Endothelial cell of umbilical vein (primary cell): ENCODE measurements around the gene HMGXB3.

Experiments used
- EZH2 ChIP-seq: IDR thresholded peaks from 2 replicates; pipeline ENCODE4 v1.6.1; 2012; ENCODE audit warnings: borderline replicate concordance, low read depth, mild to moderate bottlenecking, moderate library complexity, low read length, inconsistent platforms; ENCODE audit not compliant: severe bottlenecking
- GATA2 ChIP-seq: IDR thresholded peaks from 2 replicates; pipeline ENCODE4 v1.7.0; 2011; ENCODE audit warnings: low read depth, mild to moderate bottlenecking, moderate library complexity, mixed read lengths, low read length; ENCODE audit not compliant: insufficient read length, insufficient read depth
- MYC ChIP-seq: IDR thresholded peaks from one replicate; pipeline ENCODE4 v1.6.1; 2011; ENCODE audit warnings: mild to moderate bottlenecking, low read depth, low read length
- POLR2A ChIP-seq: IDR thresholded peaks from 2 replicates; pipeline ENCODE4 v1.6.1; 2012; ENCODE audit warnings: low read depth, mild to moderate bottlenecking, control low read depth, low read length
- TF ChIP-seq, protein P1 (sequence below), 2 donors: IDR thresholded peaks; 1 replicate in 1 of 2; 2 replicates in 1 of 2; pipeline ENCODE4 v1.5.1; 2011; ENCODE audit warnings: low read length in 2 of 2, mild to moderate bottlenecking in 2 of 2, moderate library complexity in 2 of 2, control low read depth in 1 of 2, inconsistent platforms in 1 of 2, low read depth in 1 of 2; ENCODE audit not compliant: insufficient read depth in 1 of 2; ENCODE audit errors: extremely low read depth in 1 of 2
- TF ChIP-seq, protein P2 (sequence below): IDR thresholded peaks from 2 replicates; pipeline ENCODE4 v1.6.1; 2011; ENCODE audit not compliant: insufficient read depth, insufficient read length

DNA sequence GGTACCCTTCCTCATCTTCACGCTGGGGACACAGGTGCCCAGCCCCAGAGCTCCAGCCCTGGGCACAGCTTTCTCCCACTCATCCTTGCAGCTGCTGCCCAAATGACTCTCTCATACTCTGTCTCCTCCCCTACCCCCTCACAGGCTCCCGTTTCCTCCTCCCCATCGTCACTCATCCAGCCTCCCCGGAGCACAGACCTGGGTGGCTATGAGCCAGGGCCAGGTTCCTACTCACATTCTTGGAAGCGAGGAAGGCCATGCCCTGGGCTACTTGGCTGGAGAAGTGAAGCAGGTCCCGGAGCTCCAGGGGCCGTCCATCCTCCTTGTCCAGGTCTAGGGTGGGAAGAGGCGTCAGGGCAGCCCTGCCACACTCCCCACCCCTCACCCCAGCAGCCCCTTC, 56.5 kb downstream of the HMGXB3 start:
- TF ChIP-seq POLR2A (no peak), GATA2 (no peak), EZH2 (no peak), MYC (no peak)
- TF ChIP-seq, protein P1, sequence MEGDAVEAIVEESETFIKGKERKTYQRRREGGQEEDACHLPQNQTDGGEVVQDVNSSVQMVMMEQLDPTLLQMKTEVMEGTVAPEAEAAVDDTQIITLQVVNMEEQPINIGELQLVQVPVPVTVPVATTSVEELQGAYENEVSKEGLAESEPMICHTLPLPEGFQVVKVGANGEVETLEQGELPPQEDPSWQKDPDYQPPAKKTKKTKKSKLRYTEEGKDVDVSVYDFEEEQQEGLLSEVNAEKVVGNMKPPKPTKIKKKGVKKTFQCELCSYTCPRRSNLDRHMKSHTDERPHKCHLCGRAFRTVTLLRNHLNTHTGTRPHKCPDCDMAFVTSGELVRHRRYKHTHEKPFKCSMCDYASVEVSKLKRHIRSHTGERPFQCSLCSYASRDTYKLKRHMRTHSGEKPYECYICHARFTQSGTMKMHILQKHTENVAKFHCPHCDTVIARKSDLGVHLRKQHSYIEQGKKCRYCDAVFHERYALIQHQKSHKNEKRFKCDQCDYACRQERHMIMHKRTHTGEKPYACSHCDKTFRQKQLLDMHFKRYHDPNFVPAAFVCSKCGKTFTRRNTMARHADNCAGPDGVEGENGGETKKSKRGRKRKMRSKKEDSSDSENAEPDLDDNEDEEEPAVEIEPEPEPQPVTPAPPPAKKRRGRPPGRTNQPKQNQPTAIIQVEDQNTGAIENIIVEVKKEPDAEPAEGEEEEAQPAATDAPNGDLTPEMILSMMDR (IDR thresholded peaks at IDR 0.05; ENCODE audit: extremely low read depth in 1 of 2, insufficient read depth in 1 of 2, low read depth in 1 of 2, low read length in 2 of 2) = no peak
- TF ChIP-seq, protein P2, sequence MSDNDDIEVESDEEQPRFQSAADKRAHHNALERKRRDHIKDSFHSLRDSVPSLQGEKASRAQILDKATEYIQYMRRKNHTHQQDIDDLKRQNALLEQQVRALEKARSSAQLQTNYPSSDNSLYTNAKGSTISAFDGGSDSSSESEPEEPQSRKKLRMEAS = no peak
